Ishikawa (cell line): ENCODE data around the gene USP32.

Experiments
- CEBPB ChIP-seq: IDR thresholded peaks from 2 replicates; pipeline ENCODE4 v1.6.1; 2012
- CREB1 ChIP-seq: IDR thresholded peaks from 2 replicates; pipeline ENCODE4 v1.6.1; 2012; ENCODE audit warnings: low read depth
- EGR1 ChIP-seq: IDR thresholded peaks from 2 replicates; pipeline ENCODE4 v1.6.1; 2012
- EP300 ChIP-seq: IDR thresholded peaks from 2 replicates; pipeline ENCODE4 v1.6.1; 2012; ENCODE audit warnings: borderline replicate concordance
- FOXM1 ChIP-seq: IDR thresholded peaks from 2 replicates; pipeline ENCODE4 v1.6.1; 2012; ENCODE audit warnings: low read depth, borderline replicate concordance
- MAX ChIP-seq: IDR thresholded peaks from 2 replicates; pipeline ENCODE4 v1.6.1; 2012
- NFIC ChIP-seq: IDR thresholded peaks from 2 replicates; pipeline ENCODE4 v1.6.1; 2012
- RAD21 ChIP-seq: IDR thresholded peaks from 2 replicates; pipeline ENCODE4 v1.6.1; 2012; ENCODE audit warnings: low read depth
- REST ChIP-seq: IDR thresholded peaks from 2 replicates; pipeline ENCODE4 v1.6.1; 2012; ENCODE audit warnings: low read depth, mild to moderate bottlenecking
- TAF1 ChIP-seq: IDR thresholded peaks from 2 replicates; pipeline ENCODE4 v1.6.1; 2012; ENCODE audit warnings: low read depth, mild to moderate bottlenecking
- TCF12 ChIP-seq: IDR thresholded peaks from 2 replicates; pipeline ENCODE4 v1.6.1; 2012; ENCODE audit warnings: low read depth
- TEAD4 ChIP-seq: IDR thresholded peaks from 2 replicates; pipeline ENCODE4 v1.6.1; 2012
- USF1 ChIP-seq: IDR thresholded peaks from 2 replicates; pipeline ENCODE4 v1.6.1; 2012
- YY1 ChIP-seq: IDR thresholded peaks from 2 replicates; pipeline ENCODE4 v1.6.1; 2012; ENCODE audit warnings: low read depth
- ZBTB7A ChIP-seq: IDR thresholded peaks from 2 replicates; pipeline ENCODE4 v1.6.1; 2012; ENCODE audit warnings: low read depth

USP32 gene

GRCh38 chr17:60352569-60352968, 39.4 kb downstream of the USP32 start:
- TF ChIP-seq CREB1 (no peak), TCF12 (no peak), EGR1 (no peak), NFIC (no peak), TEAD4 (no peak), USF1 (no peak)

GRCh38 chr17:60352071-60352470, 39.9 kb downstream of the USP32 start:
- TF ChIP-seq FOXM1 (no peak), TAF1 (no peak), ZBTB7A (no peak), CEBPB (no peak), MAX (no peak), REST (no peak)

GRCh38 chr17:60351012-60351695, 40.8 kb downstream of the USP32 start:
- TF ChIP-seq REST (no peak), RAD21 (no peak), TEAD4 (no peak), EP300 (no peak), TCF12 (no peak), USF1 (no peak), TAF1 (no peak), MAX (no peak)

- no peak for TF ChIP-seq TAF1
- no peak for TF ChIP-seq ZBTB7A
- no peak for TF ChIP-seq MAX
- TF ChIP-seq NFIC = no peak
- TF ChIP-seq TEAD4 = no peak
- no peak for TF ChIP-seq EGR1
- TF ChIP-seq YY1 = no peak
- no peak for TF ChIP-seq REST
- TF ChIP-seq FOXM1 = no peak
- TF ChIP-seq TCF12 = no peak
Observed at GRCh38 chr17:60348616-60349015, 43.3 kb downstream of the USP32 start.

- TF ChIP-seq TCF12 (no peak), MAX (no peak), FOXM1 (no peak), CEBPB (no peak), CREB1 (no peak), USF1 (no peak), TAF1 (no peak), NFIC (no peak), YY1 (no peak), EP300 (no peak), EGR1 (no peak), ZBTB7A (no peak), REST (no peak), RAD21 (no peak), TEAD4 (no peak)
Observed at GRCh38 chr17:60345233-60345632, 46.7 kb downstream of the USP32 start.
